ENCODE data around the gene SUGCT. TPM values are rescaled to one million over a fixed set of nuclear protein-coding genes. Genes with fewer than 3 reads are reported as not detected.

Gene SUGCT
- total and polyA plus RNA-seq, 2 of the 13 experiments (the other 11 are each of a cell fraction or from before 2014, with no cell fraction given): 10.1 to 22.2 TPM

DNA sequence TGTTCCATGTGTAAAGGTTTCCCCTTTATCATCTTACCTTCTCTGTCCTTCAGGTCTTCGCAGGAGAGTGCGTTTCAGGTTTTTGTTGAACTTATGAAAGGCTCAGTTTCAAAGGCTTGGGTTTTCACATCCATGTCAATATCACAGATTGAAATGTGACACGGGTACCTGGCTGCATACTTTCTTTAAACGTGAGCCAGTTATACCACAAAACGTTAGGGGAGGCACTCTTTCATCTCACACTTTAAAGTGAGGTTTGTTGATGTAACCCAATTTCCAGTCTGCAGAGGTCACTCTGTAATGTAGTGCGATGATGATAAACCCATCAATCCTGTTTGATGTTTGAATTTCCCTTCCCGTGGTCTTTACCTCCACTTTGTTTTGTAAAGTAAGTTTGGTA is 506.9 kb downstream of the SUGCT start (continued):
- TF ChIP-seq SOX6 (IDR thresholded peaks at IDR 0.05): no peak
- peak; percentile 17; the same call in 1 of the 2 replicates for TF ChIP-seq SOX6 (CRISPR knock-in tag; IDR thresholded peaks at IDR 0.05)
- peak; percentile 51; the same call in 1 of the 2 replicates for TF ChIP-seq SOX5 (CRISPR knock-in tag; IDR thresholded peaks at IDR 0.05; ENCODE audit: borderline replicate concordance)
- no peak for TF ChIP-seq KDM2A (CRISPR knock-in tag; IDR thresholded peaks at IDR 0.05; ENCODE audit: borderline replicate concordance, low read depth)
- TF ChIP-seq, protein P1, sequence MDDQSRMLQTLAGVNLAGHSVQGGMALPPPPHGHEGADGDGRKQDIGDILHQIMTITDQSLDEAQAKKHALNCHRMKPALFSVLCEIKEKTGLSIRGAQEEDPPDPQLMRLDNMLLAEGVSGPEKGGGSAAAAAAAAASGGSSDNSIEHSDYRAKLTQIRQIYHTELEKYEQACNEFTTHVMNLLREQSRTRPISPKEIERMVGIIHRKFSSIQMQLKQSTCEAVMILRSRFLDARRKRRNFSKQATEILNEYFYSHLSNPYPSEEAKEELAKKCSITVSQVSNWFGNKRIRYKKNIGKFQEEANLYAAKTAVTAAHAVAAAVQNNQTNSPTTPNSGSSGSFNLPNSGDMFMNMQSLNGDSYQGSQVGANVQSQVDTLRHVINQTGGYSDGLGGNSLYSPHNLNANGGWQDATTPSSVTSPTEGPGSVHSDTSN (CRISPR knock-in tag; IDR thresholded peaks at IDR 0.05; ENCODE audit: borderline replicate concordance): no peak
- no peak for TF ChIP-seq ZFP36L2 (CRISPR knock-in tag; IDR thresholded peaks at IDR 0.05)

- FAIRE-seq: no peak
- Histone ChIP-seq H3K79me2 (ENCODE audit: insufficient read depth, low read length) (no peaks in the 10 kb centered on the region), H3K4me3 (replicated peaks in 1 of 3; ENCODE audit: insufficient read depth in 1 of 3, low read depth in 2 of 3, low read length in 3 of 3) (no peak overlapping the region), H3K4me2 (ENCODE audit: low read depth, low read length) (no peak overlapping the region), H4K20me1 (ENCODE audit: insufficient read depth, low read length) (no peaks in the 10 kb centered on the region), H3K36me3 (replicated peaks in 1 of 2; ENCODE audit: control insufficient read depth in 1 of 2, insufficient read depth in 2 of 2, low read length in 2 of 2) (no peaks in the 10 kb centered on the region), H3K9ac (ENCODE audit: insufficient read depth, low read depth, low read length) (no peak overlapping the region), H3K4me1 (ENCODE audit: insufficient read depth, low read length) (peaks cover 35% of the 10 kb centered on the region), H3K27me3 (ENCODE audit: control insufficient read depth in 1 of 2, insufficient read depth in 2 of 2, low read length in 2 of 2) (no peaks in the 10 kb centered on the region), H3K9me3 (ENCODE audit: low read length) (no peaks in the 10 kb centered on the region), H2AFZ (ENCODE audit: low read length) (no peak overlapping the region), H3K27ac (ENCODE audit: extremely low read length, insufficient read depth, low read length) (no peak overlapping the region)
- intact Hi-C loops (cut with micrococcal nuclease; ENCODE audit: unreplicated experiment) (no loop called here), in situ Hi-C loops (cut with HindIII; ENCODE audit: extremely low pct_ligation_motif_present, low pct_unique_long_range_greater_than_20kb) (no loop called here)
- POLR2A ChIA-PET: no interaction called here
- ATAC-seq: no peak
- no TSS peak for BruUV-seq (replicated peaks)
- WGBS (ENCODE audit: low lambda C conversion rate): 95% methylated on average over 7 of the region's 7 CpGs
- CTCF ChIA-PET (ENCODE audit: low intra/inter-chr PET ratio, low total read pairs): no interaction called here
- no peak for TF ChIP-seq ZMYM2 (CRISPR knock-in tag; IDR thresholded peaks at IDR 0.05)
- no peak for TF ChIP-seq ZNF232 (CRISPR knock-in tag; IDR thresholded peaks at IDR 0.05; ENCODE audit: borderline replicate concordance)
- TF ChIP-seq CBFB (CRISPR knock-in tag; IDR thresholded peaks at IDR 0.05): no peak
- TF ChIP-seq CBX5 (CRISPR knock-in tag; IDR thresholded peaks at IDR 0.05; ENCODE audit: borderline replicate concordance): no peak
- no peak for DNase-seq (ENCODE audit: low spot score)
These were observed 508.9 kb downstream of the SUGCT start for GRCh38 chr7:40643664-40644063.
